Peyer's patch (tissue), 4 donors: ENCODE measurements around the gene SFXN3.

ENCODE experiments used
- CTCF ChIP-seq, 6 experiments: fragments of 450-650 bp in 4 of 6; fragments of 200-600 bp in 2 of 6; sonication (generic) in 1 of 6; IDR thresholded peaks; one replicate each; pipeline ENCODE4 v1.5.1; 2017 to 2019; ENCODE audit warnings: antibody characterized with exemption in 6 of 6, mild to moderate bottlenecking in 3 of 6, moderate library complexity in 1 of 6
- POLR2A ChIP-seq, 2 donors: fragments of 450-650 bp; IDR thresholded peaks; one replicate each; pipeline ENCODE4 v1.5.1; 2017; ENCODE audit warnings: antibody characterized with exemption in 2 of 2, mild to moderate bottlenecking in 2 of 2, moderate library complexity in 2 of 2

- TF ChIP-seq CTCF (IDR thresholded peaks at IDR 0.05) (no peak), POLR2A (IDR thresholded peaks at IDR 0.05) (no peak)
These were observed 20.7 kb upstream of the SFXN3 start for GRCh38 chr10:101010329-101010728.
